ENCODE measurements around the gene ADCY7. TPM values are rescaled to one million over a fixed set of nuclear protein-coding genes. Genes with fewer than 3 reads are reported as not detected.

Gene ADCY7
- total and polyA plus RNA-seq, 2 of the 4 experiments (the other 2 are of a cell fraction), result 15.2 to 17.1 TPM

GRCh38 chr16:50224286-50224685 lies 42.1 kb upstream of the ADCY7 start:
- no TSS peak for BruUV-seq (replicated peaks)
- Histone ChIP-seq H3K27me3 (ENCODE audit: control insufficient read depth, insufficient read depth, low read length) (no peaks in the 10 kb centered on the region), H3K27ac (ENCODE audit: insufficient read depth, low read length) (no peak overlapping the region)

More at GRCh38 chr16:50224286-50224685, 42.1 kb upstream of the ADCY7 start:
- H2AK9ac ChIP-seq (replicated peaks; ENCODE audit: low read depth, low read length, poor library complexity), result no peak overlapping the region
- peak; percentile 50 for DNase-seq
- no peak overlapping the region for H3K18ac ChIP-seq (ENCODE audit: low read depth, low read length)
- no peak overlapping the region for H3K23ac ChIP-seq (ENCODE audit: low read depth, low read length)
- H4K8ac ChIP-seq (ENCODE audit: low read depth in 2 of 2, low read length in 2 of 2), result no peak overlapping the region
- dilution Hi-C loops (cut with HindIII; ENCODE audit: low sequenced_read_pairs, unreplicated experiment), result no loop called here
- peak overlapping the region; percentile 15 for H2BK5ac ChIP-seq (ENCODE audit: low read depth, low read length, poor library complexity, severe bottlenecking)
- H3K4ac ChIP-seq (ENCODE audit: low read depth, low read length), result no peak overlapping the region
- no peak overlapping the region for H2AFZ ChIP-seq (replicated peaks; ENCODE audit: low read length, poor library complexity)
- H3K9ac ChIP-seq (ENCODE audit: low read depth, low read length), result no peak overlapping the region
- peaks cover 6% of the 10 kb centered on the region for H3K4me1 ChIP-seq (ENCODE audit: control insufficient read depth, insufficient read depth, low read length)
- no peak overlapping the region for H2AK5ac ChIP-seq (ENCODE audit: low read depth, low read length)
- H3K79me1 ChIP-seq (ENCODE audit: low read depth in 1 of 2, low read length in 2 of 2), result peaks cover 0 to 4% of the 10 kb centered on the region in 2 experiments; a peak in 3 of 4 replicates
- 0 out of 2 replicates have a peak overlapping the region, but pooled peaks have one; percentile 12 for H3K14ac ChIP-seq (replicated peaks; ENCODE audit: low read depth, low read length)
- no peak overlapping the region for H2BK20ac ChIP-seq (ENCODE audit: low read depth, low read length)
- no peak overlapping the region for H3K4me2 ChIP-seq (ENCODE audit: low read depth, low read length)
- H3K56ac ChIP-seq (ENCODE audit: extremely low read depth, insufficient read depth, low read length), result no peak overlapping the region
- peaks cover 18% of the 10 kb centered on the region for H3K36me3 ChIP-seq (ENCODE audit: control insufficient read depth, insufficient read depth, low read length)
- in situ Hi-C loops (cut with MboI; ENCODE audit: low sequenced_read_pairs), result loop anchor here (25.0 kb wide), 2 partner anchors 438 to 563 kb away; no protein-coding TSS in a partner anchor
- no CpG with 5 or more reads among the region's 3 CpGs for WGBS, 2 experiments (ENCODE audit: extremely low coverage in 2 of 2, insufficient read length in 1 of 2)
- H4K20me1 ChIP-seq (ENCODE audit: insufficient read depth, low read length), result no peaks in the 10 kb centered on the region
- H2BK120ac ChIP-seq (ENCODE audit: low read depth, low read length), result no peak overlapping the region
- ChIA-PET POLR2A (ENCODE audit: unreplicated experiment) (no interaction called here), CTCF (interaction anchor here (0.7 to 1.2 kb wide), 3 partner anchors 14 to 130 kb away, joined by 3 read pairs; no protein-coding TSS in a partner anchor)
- peaks cover 3% of the 10 kb centered on the region for H3K9me1 ChIP-seq (ENCODE audit: insufficient read depth, low read length)
- no peak overlapping the region for H2BK15ac ChIP-seq (ENCODE audit: low read depth, low read length)
- TF ChIP-seq RAD21 (IDR thresholded peaks at IDR 0.05; ENCODE audit: low read length) (no peak), RFX5 (IDR thresholded peaks at IDR 0.05; ENCODE audit: low read depth, low read length) (no peak), FOS (IDR thresholded peaks at IDR 0.05; ENCODE audit: low read depth, low read length) (no peak), BHLHE40 (IDR thresholded peaks at IDR 0.05; ENCODE audit: low read depth, low read length) (no peak), SMC3 (IDR thresholded peaks at IDR 0.05; ENCODE audit: low read depth, low read length) (no peak), CEBPB (IDR thresholded peaks at IDR 0.05; ENCODE audit: low read depth, low read length) (no peak), USF2 (IDR thresholded peaks at IDR 0.05; ENCODE audit: low read depth, low read length) (no peak), MXI1 (IDR thresholded peaks at IDR 0.05; ENCODE audit: borderline replicate concordance, low read depth, low read length) (no peak), MAFK (IDR thresholded peaks at IDR 0.05; ENCODE audit: low read depth, low read length) (no peak), RCOR1 (IDR thresholded peaks at IDR 0.05; ENCODE audit: insufficient replicate concordance, low read length) (no peak), MAZ (IDR thresholded peaks at IDR 0.05; ENCODE audit: borderline replicate concordance, low read depth, low read length) (no peak), CHD1 (IDR thresholded peaks at IDR 0.05; ENCODE audit: low read depth, low read length) (no peak)
- TF ChIP-seq, protein P1, sequence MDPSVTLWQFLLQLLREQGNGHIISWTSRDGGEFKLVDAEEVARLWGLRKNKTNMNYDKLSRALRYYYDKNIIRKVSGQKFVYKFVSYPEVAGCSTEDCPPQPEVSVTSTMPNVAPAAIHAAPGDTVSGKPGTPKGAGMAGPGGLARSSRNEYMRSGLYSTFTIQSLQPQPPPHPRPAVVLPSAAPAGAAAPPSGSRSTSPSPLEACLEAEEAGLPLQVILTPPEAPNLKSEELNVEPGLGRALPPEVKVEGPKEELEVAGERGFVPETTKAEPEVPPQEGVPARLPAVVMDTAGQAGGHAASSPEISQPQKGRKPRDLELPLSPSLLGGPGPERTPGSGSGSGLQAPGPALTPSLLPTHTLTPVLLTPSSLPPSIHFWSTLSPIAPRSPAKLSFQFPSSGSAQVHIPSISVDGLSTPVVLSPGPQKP (IDR thresholded peaks at IDR 0.05; ENCODE audit: borderline replicate concordance, low read depth, low read length), result no peak
- TF ChIP-seq, protein P2, sequence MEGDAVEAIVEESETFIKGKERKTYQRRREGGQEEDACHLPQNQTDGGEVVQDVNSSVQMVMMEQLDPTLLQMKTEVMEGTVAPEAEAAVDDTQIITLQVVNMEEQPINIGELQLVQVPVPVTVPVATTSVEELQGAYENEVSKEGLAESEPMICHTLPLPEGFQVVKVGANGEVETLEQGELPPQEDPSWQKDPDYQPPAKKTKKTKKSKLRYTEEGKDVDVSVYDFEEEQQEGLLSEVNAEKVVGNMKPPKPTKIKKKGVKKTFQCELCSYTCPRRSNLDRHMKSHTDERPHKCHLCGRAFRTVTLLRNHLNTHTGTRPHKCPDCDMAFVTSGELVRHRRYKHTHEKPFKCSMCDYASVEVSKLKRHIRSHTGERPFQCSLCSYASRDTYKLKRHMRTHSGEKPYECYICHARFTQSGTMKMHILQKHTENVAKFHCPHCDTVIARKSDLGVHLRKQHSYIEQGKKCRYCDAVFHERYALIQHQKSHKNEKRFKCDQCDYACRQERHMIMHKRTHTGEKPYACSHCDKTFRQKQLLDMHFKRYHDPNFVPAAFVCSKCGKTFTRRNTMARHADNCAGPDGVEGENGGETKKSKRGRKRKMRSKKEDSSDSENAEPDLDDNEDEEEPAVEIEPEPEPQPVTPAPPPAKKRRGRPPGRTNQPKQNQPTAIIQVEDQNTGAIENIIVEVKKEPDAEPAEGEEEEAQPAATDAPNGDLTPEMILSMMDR (conservative IDR thresholded peaks at IDR 0.05; ENCODE audit: low read depth, low read length), result no peak
- no peaks in the 10 kb centered on the region for H3K9me3 ChIP-seq (ENCODE audit: control insufficient read depth, insufficient read depth, low read length)
- no peak overlapping the region for H4K5ac ChIP-seq (ENCODE audit: low read depth, low read length)
- no peak overlapping the region for H3K4me3 ChIP-seq (ENCODE audit: insufficient read depth, low read depth, low read length)
- intact Hi-C loops (cut with micrococcal nuclease), result loop anchor here (10.0 kb wide), 1 partner anchor 521 kb away; the partner anchor contains the start of gene CYLD
- H4K91ac ChIP-seq (ENCODE audit: insufficient read depth, low read depth, low read length), result no peak overlapping the region
- peak; percentile 88 for ATAC-seq (ENCODE audit: low read depth)

Data from IMR-90 (cell line).